Forelimb muscle (tissue), 1 donor: ENCODE measurements around the gene MINDY4. TPM values are rescaled to one million over a fixed set of nuclear protein-coding genes. Genes with fewer than 3 reads are reported as not detected.

ENCODE experiments used
- DNase-seq: peaks from one replicate; pipeline ENCODE4 v3.0.0-alpha.2; 2013; ENCODE audit warnings: low read depth
- polyA plus RNA-seq: library from polyadenylated mRNA; unstranded; fragments of 120-200 nt; gene quantifications from one replicate; pipeline ENCODE4 v1.2.1, GENCODE V29; 2013; ENCODE audit not compliant: insufficient read length

The MINDY4 gene
- polyA plus RNA-seq, 1 donor = 5.2 TPM

- no peak for DNase-seq
Measured at GRCh38 chr7:30852744-30853288, 81.6 kb downstream of the MINDY4 start.

GRCh38 chr7:30853576-30853975 is 82.4 kb downstream of the MINDY4 start:
- DNase-seq = no peak

- DNase-seq = no peak
Measured at GRCh38 chr7:30855936-30856335, 84.7 kb downstream of the MINDY4 start.

GRCh38 chr7:30858576-30858975 is 87.4 kb downstream of the MINDY4 start:
- no peak for DNase-seq

GRCh38 chr7:30859202-30859939 is 88.2 kb downstream of the MINDY4 start:
- DNase-seq = no peak

- DNase-seq = no peak
Measured at GRCh38 chr7:30859940-30860496, 88.8 kb downstream of the MINDY4 start.

- no peak for DNase-seq
Measured at GRCh38 chr7:30861612-30862011, 90.4 kb downstream of the MINDY4 start.

GRCh38 chr7:30862995-30863705 is 91.9 kb downstream of the MINDY4 start:
- no peak for DNase-seq

- DNase-seq = no peak
Measured at GRCh38 chr7:30863706-30864035, 92.5 kb downstream of the MINDY4 start.

- no peak for DNase-seq
Measured at GRCh38 chr7:30864101-30864500, 92.9 kb downstream of the MINDY4 start.

- no peak for DNase-seq
Measured at GRCh38 chr7:30865076-30865475, 93.9 kb downstream of the MINDY4 start.

GRCh38 chr7:30865821-30866220 is 94.6 kb downstream of the MINDY4 start:
- DNase-seq = no peak

GRCh38 chr7:30866939-30867338 is 95.7 kb downstream of the MINDY4 start:
- DNase-seq = no peak

GRCh38 chr7:30867483-30867882 is 96.3 kb downstream of the MINDY4 start:
- DNase-seq = no peak

- DNase-seq = no peak
Measured at GRCh38 chr7:30869794-30870611, 98.8 kb downstream of the MINDY4 start.

GRCh38 chr7:30870821-30871518 is 99.8 kb downstream of the MINDY4 start:
- no peak for DNase-seq

GRCh38 chr7:30871655-30872054 is 100.4 kb downstream of the MINDY4 start:
- no peak for DNase-seq

GRCh38 chr7:30873207-30873606 is 102.0 kb downstream of the MINDY4 start:
- DNase-seq = no peak

- no peak for DNase-seq
Measured at GRCh38 chr7:30873656-30874055, 102.4 kb downstream of the MINDY4 start.

GRCh38 chr7:30874656-30875302 is 103.6 kb downstream of the MINDY4 start:
- DNase-seq = no peak
